ENCODE results near the gene ATCAY.

ATCAY gene, protein sequence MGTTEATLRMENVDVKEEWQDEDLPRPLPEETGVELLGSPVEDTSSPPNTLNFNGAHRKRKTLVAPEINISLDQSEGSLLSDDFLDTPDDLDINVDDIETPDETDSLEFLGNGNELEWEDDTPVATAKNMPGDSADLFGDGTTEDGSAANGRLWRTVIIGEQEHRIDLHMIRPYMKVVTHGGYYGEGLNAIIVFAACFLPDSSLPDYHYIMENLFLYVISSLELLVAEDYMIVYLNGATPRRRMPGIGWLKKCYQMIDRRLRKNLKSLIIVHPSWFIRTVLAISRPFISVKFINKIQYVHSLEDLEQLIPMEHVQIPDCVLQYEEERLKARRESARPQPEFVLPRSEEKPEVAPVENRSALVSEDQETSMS

DNA sequence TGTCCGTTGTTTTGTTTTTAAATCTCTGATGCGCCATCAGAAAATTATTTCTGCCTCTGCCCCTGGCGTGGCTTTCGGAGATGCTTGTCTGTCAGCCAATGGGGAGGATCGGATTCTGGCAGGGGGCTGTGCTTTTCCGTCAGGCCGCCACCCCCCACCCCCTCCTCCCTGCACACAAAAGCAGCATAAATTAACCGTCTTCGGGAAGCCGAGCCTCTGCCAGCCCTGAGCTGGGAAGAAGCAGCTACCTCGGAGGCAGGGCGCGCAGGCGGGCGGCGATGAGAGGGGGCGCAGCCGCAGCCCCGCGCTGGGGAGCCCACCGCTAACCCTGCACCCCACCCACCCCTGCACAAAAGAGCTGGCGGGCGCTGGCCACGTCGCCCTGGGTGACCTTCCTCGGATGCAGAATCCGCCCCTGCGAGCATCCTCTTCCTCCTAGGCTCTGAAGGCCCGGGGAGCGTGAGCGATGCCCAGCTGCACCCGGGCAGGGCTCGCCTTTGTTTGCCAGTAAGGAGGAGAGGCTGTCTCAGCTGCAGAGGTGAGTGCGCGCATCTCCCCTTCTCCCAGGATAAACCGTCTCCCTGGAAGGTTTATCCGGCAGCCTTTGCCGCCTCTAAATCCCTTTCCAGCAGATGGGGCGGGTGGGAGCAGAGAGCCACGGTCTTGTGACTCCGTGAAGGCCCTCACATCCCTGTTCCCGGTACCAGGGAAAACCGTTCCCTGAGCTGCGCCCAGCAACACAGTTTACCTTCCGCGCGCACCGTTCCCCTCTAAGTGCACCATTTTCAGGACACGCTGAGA, at the start of gene ATCAY:
ATCAY (plus strand) TSS at position 215 of the 801 bp plus-strand sequence. CDS start 5,083 bp downstream, outside the sequence.
- DNase-seq: no peak

- no peak for DNase-seq
Observed at GRCh38 chr19:3831601-3832000, 48.9 kb upstream of the ATCAY start.

- no peak for DNase-seq
Observed at GRCh38 chr19:3832001-3832400, 48.5 kb upstream of the ATCAY start.

GRCh38 chr19:3833578-3834348, 46.7 kb upstream of the ATCAY start:
- DNase-seq: no peak

DNA sequence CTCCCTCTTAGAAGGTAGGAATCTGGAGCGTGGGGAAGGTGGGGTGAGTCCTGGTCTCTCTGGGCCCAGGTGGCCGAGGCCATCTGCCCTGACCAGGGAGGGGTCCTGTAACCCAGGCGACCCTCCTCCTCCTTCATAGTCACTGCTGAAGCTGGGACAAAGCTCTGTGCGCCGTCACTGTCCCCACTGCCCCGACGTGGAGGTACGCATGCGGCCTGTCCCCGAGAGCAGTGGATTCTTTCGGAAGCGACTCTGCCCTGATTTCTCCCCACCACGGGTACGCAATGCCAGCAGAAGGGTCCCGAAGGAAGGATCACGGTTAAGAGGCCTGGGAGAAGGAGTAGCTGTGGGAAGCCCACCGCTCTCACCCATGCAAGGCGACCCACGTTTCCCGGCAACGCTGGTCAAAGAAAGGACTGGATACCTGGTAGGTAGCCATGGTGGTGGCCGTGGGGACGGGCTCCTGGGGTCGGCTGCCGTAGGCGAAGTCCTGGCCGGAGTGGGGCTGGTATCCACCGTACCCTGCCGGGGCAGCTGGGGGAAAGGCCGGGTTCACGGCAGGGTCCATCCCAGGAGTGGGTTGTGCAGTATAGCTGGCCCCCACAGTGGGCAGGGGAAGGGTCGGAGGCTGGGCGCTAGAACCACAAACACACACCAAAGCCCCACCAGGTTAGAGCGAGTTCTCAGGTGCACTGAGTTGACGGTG, 46.0 kb upstream of the ATCAY start:
- DNase-seq: no peak

DNA sequence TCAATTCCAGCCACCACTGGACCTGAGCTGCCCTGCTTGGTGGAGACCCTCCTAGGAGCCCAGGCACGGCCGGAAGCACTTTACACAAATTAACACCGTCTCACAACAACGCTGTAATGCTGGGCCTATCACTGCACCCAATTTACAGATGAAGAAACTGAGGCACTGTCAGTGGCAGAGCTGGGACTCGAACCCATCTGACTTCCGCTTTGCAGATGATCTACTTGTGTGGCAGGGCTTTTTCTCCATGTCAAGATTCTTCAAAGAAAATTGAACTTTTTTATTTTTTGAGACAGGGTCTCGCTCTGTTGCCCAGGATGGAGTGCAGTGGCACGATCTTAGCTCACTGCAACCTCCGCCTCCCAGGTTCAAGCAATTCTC, 45.4 kb upstream of the ATCAY start:
- no peak for DNase-seq

DNA sequence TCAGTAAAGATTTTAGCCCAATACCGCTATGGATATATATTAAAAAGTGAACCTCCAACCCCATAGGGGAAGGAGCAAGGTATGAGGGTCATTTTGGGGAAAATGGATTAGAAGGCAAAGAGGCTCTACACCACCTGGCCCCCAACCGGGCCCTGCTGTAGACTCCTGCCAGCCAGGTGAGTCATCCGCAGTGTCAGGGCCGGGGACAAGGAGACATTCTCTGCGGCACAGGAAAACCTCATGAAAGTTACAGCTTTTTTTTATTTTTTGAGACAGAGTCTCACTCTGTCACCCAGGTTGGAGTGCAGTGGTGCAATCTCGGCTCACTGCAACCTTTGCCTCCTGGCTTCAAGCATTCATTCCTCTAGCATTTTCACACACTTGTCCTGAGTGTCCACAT, 43.6 kb upstream of the ATCAY start:
- DNase-seq: no peak

- no peak for DNase-seq
Observed at GRCh38 chr19:3837332-3837731, 43.2 kb upstream of the ATCAY start.

DNA sequence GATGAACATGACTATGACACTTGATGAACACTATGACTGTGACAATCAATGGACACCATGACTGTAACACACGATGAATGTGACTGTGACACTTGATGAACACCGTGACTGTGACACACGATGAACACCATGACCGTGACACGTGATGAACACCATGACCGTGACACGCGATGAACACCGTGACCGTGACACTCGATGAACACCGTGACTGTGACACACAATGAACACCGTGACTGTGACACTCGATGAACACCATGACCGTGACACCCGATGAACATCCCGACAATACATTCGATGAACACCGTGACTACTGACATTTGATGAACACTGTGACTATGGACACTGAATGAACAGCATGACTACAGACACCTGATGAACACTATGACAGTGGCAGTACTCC, 42.6 kb upstream of the ATCAY start:
- DNase-seq: no peak

- DNase-seq: no peak
Observed at GRCh38 chr19:3838661-3839060, 41.8 kb upstream of the ATCAY start.

DNA sequence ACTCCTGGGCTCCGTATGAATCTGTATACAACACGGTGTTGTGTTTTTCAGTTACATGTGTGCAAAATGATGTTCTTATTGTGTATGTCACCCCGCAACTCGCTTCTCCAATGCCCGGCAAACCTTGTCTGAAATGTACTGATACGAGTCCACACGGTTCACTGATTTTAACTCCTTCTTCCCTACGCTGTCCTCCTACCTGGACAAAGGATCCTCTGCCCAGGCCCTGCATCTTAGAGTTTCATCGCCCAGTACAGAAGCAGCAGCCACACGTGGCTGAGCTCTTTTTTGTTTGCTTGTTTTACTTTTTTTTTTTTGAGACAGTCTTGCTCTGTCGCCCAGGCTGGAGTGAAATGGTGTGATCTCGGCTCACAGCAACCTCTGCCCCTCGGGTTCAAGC, 40.5 kb upstream of the ATCAY start:
- no peak for DNase-seq

DNA sequence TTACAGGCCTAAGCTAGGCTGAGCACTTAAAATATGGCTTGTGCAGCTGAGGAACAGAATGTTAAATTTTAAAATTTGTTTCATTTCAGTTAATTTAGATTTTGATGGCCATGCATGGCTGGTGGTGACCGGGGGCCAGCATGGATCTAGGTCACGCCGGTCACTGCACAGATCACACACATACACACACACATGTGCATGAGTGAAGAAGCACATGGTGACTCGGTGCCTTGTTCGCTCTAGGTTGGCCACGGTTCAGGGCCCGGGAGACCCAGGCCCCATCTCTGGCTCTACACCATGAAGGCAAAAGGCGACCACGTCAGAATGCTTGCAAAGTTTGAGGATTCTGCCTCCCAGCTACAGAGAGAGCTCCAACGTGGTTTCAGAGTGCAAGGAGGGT, 39.7 kb upstream of the ATCAY start:
- DNase-seq: no peak

- no peak for DNase-seq
Observed at GRCh38 chr19:3842948-3843347, 37.5 kb upstream of the ATCAY start.

DNA sequence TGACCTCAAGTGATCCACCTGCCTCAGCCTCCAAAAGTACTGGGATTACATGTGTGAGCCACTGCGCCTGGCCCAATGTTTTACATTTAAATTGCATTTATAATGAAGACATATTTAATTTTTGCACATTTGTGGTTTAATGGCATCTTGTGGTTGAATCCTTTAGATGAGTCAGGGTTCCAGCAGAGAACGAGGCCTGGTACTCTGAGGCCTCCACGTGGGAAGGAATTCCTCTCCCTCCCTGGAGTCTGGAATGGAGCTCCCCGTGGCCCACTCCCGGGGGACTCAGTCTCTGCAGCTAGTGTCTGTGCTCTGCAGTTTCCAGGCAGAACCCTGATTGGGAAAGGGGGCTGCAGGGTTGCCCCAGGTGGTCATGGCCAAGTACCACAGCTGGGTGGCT, 35.9 kb upstream of the ATCAY start:
- DNase-seq: no peak

DNA sequence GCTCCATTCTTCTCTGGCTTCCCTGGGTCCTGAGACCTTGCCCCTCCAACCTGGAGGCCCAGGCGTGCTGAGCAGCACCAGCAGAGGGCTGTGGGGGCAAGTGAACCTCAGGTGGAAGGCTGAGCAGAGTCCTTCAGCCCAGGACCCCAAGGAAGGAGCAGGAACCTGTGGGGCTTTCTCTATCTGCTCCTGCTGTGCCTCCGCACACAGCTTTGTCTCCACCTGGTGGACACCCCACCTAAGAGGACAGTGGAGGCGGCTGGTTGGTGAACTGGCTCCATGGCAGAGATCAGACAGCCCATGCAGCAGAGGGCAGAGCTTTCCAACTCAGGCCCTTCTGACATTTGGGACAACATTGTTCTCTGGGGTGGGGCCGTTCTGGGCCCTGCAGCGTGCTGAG, 31.4 kb upstream of the ATCAY start:
- no peak for DNase-seq

DNA sequence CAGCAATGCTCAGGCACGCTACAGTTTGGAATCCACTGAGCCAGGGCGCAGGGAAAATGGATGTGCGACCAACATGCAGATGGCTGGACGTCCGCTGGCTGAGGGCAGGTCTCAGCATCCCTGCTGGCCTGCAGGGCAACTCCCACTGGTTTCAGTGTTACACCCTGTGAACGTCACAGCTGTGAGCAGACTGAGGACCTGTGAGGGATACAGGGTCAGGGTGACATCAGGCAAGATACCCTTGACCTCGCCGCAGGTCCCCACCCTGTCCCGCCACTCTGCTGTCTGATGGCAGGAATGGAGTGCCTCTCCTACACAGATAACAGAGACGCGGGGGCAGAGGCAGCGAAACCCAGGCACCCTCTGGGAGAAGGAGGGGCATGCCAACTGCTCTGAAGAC, 30.7 kb upstream of the ATCAY start:
- no peak for DNase-seq

- DNase-seq: no peak
Observed at GRCh38 chr19:3850320-3850972, 30.0 kb upstream of the ATCAY start.

GRCh38 chr19:3851254-3852176, 29.0 kb upstream of the ATCAY start:
- no peak for DNase-seq

GRCh38 chr19:3852177-3852511, 28.3 kb upstream of the ATCAY start:
- no peak for DNase-seq

DNA sequence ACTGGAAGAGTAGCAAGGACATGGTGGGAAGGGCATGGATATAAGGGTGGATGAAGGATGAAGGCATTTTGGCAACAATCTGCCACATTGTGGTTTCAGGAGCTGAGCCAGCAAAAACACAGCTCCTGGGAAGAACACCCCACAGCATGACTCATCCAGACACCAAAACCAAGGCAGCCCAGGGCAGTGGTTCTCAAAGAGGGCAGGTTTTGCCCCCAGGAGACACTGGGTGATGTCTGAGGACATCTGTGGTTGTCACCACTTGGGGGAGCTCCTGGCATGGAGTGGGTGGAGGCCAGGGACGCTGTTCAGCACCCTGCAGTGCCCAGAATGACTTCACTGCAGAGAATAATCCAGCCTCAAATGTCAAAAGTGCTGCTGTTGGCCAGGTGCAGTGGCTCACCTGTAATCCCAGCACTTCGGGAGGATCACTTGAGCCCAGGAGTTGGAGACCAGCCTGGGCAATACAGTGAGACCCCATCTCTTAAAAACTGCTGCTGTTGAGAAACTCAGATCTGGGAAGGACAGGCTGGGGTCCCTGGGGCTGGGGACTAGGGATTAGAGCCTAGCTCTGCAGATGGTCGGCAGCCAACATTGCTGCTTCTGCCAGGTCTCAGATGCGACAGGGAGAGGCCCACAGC, 27.8 kb upstream of the ATCAY start:
- DNase-seq: no peak

- DNase-seq: no peak
Observed at GRCh38 chr19:3855320-3855719, 25.2 kb upstream of the ATCAY start.

Data from NCI-H2029 treated with DMSO at 0.1 percent for 48 hours (cell line).